ENCODE measurements around the gene UXS1.

Gene UXS1

DNA sequence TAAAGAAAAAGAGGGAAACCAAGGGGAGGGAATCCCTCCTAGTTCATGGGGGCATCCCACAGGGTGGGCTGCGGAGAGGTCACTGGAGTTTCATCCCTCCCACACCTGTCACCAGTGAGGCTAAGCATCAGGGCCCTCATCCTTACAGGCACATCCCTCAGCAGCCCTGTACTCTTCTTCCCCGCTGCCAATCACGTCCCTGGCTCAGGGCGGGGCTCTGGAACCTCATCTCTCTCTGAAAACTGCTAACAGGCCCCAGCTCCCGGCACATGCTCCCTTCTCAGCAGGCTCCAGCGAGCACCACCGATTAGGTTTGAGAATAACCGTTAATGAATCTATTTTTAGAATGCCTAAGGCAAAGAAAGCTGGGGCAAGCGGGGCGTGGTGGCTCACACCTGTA is 13.0 kb downstream of the UXS1 start:
- FAIRE-seq, result no peak
- DNase-seq (ENCODE audit: insufficient read length, low spot score), result no peak
- TF ChIP-seq POLR2A (IDR thresholded peaks at IDR 0.05; ENCODE audit: low read depth, low read length), result no peak

DNA sequence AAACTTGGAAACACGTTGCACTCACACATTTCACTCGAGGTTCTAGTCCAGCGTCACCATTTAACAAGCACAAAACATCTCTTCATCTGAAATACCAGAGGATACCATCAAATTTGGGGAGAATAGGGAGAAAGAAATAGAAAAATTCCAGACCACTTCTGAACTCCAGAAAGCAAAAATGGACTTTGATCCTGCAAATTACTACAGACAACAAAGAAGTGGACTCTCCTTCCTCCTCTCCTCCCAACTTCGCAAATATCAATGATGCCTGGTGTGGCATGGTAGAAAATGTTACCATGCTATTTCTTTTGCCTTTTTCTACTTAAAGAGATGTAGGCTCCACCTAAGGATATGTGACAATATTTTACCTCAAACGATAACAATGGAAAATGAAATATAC is 13.5 kb downstream of the UXS1 start:
- TF ChIP-seq POLR2A (IDR thresholded peaks at IDR 0.05; ENCODE audit: low read depth, low read length), result no peak
- DNase-seq (ENCODE audit: insufficient read length, low spot score) (no peak), FAIRE-seq (no peak)

DNA sequence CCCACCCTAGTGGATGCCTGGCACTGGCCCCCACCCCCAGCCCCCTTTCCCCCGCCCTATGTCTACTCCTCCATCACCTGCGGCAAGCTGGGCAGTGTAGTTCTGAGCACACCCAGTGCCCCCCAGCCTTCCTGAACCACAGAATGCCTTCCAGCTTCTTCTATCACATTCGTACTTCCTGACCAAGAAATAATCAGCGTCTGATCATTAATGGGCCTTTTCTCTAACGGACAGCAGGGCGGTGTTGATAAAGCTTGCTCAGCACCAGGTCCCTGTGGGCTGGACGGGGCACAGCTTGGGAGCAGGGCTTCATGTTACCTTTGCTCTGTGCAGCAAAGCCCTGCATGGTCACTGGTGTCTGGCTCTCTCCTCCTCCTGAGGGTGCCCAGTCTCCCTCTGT is 15.4 kb downstream of the UXS1 start:
- no peak for TF ChIP-seq POLR2A (IDR thresholded peaks at IDR 0.05; ENCODE audit: low read depth, low read length)
- no peak for DNase-seq (ENCODE audit: insufficient read length, low spot score)
- no peak for FAIRE-seq

DNA sequence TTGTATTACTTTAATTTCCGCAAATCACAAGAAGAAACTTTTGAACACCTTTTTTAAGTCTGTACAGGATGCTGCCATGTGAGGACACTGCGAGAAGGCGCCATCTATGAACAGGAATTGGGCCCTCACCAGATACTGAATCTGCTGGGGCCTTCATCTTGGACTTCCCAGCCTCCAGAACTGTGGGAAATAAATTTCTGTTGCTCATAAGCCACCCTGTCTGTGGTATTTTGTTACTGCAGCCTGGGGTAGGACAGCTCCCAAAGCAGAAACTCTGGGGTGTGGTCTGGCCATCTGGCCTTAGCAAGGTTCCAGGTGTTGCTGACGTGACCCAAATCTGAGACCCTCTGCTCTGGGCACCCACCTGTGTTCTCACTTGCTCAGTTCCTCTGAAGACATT is 16.5 kb downstream of the UXS1 start:
- DNase-seq (ENCODE audit: insufficient read length, low spot score), result no peak
- FAIRE-seq, result no peak
- no peak for TF ChIP-seq POLR2A (IDR thresholded peaks at IDR 0.05; ENCODE audit: low read depth, low read length)

DNA sequence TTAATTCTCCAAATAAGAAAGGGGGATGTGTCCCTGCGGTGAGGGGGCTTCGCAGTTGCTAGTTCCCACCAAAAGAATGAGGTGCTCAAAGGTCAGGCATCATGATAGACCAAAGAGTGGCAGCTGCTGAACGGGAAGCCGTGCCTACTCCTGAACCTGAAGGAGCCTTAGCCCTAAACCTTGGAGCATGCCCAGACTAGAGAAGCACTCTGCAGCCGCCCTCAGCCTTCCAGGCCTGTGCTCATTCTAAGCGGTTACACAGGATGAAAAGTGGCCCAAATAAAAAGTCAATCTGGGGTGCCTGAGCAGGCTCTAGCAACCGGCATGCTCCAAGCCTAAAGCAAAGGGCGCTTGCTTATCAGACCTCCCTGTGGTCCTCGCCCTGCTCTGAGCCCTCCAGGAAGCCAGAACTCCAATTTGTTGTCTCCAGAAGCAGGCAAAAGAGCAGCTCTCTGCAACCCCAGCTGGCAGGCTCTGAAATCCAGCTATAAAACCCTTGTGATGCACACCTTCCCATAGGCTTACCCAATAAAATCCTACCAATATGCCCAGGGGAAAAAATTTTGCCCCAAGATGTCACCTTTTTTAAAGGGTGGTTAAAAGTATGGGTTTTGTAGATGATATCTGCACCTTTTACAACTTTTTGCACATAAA is 17.5 kb downstream of the UXS1 start:
- no peak for FAIRE-seq
- no peak for TF ChIP-seq POLR2A (IDR thresholded peaks at IDR 0.05; ENCODE audit: low read depth, low read length)
- no peak for DNase-seq (ENCODE audit: insufficient read length, low spot score)

DNA sequence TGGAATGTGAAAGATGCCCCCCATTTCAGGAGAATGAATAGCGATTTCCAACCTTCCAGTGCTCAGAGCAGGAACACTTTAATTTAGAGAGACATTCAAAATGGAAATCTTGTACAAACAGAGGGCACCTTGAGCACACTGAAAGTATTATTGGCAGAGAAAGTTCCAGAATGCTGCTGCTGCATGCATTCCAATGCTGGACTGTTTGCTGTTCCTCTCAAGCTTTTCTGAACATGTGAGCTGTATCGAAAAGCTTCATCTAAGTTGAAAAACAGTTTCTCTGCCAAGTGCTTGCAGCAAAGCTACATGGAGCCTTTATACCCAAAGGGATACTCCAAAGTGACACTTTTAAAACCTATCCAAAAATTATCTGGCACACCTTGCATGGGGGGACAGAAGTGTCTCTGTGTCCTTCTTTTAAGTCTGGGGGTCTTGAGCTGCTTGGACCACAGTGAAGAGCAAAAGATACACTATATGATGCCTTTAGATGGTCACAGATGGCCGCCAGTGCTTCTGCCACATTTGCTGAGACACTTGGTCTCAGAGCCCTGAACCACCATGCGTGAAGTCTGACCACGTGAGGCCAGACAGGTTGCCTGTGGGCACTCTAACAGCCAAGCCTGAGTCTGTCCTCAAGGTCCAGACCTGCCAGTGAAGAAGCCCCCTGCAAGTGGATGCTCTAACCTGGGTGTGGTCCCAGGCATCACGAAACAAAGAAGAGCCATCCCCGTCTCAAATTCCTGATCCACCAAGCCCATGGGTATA is 18.8 kb downstream of the UXS1 start:
- FAIRE-seq (no peak), DNase-seq (ENCODE audit: insufficient read length, low spot score) (no peak)
- TF ChIP-seq POLR2A (IDR thresholded peaks at IDR 0.05; ENCODE audit: low read depth, low read length), result no peak

DNA sequence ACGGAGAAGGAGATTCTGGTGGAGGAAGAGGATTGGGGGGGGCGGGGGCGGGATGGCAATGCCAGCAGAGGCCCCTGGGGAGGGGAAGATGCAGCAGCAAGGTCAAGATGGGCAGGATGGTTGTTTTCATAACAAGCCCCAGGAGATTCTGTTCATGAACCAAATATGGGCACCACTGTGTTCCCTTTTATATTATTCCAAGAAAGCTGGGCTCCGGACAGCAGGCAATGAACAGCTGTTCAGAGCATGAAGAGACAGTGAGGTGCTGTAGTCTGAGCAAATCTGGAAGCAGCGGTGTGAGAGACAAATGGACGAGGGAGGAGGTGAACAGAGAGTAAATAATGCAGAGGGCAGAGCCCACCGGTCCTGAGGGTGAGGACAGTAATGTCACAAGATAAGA is 20.0 kb downstream of the UXS1 start:
- DNase-seq (ENCODE audit: insufficient read length, low spot score) (no peak), FAIRE-seq (no peak)
- TF ChIP-seq POLR2A (IDR thresholded peaks at IDR 0.05; ENCODE audit: low read depth, low read length), result no peak

DNA sequence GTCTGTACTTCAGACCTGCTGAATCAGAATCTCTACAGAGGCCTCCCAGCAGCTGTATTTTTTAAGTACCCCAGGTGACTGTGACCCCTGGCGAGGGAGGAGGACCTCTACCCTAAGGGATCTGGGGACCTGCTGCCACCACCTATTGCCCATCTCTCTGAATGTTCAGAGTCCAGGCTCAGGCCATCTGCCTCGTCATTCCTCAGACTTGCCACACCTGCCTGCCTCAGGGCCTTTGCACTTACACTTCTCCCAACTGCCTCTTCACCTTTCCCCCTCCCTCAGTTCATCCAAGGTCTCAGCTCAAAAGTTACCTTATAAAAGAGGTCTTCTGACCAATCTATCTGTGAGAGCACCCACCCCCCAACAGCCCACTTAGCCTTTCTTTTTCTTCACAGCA is 21.5 kb downstream of the UXS1 start:
- DNase-seq (ENCODE audit: insufficient read length, low spot score), result no peak
- FAIRE-seq, result no peak
- TF ChIP-seq POLR2A (IDR thresholded peaks at IDR 0.05; ENCODE audit: low read depth, low read length), result no peak

DNA sequence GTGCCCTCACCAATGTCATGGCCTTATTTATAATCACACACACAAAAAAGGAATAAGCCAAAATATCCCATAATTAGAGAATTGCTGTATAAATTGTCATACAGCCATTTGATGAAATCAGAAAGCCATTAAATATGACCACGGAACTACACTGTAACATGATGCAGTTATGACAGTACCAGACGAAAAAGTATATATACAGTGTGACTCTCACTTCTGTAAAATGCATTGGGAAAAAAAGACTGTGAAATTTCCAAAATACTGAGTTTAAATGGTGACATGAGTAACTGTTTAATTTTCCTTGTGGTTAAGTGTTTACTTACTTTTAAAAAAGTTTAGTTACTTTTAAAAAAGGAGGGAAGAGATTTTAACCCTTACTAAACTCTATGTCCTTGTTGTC is 25.4 kb downstream of the UXS1 start:
- TF ChIP-seq POLR2A (IDR thresholded peaks at IDR 0.05; ENCODE audit: low read depth, low read length), result no peak
- DNase-seq (ENCODE audit: insufficient read length, low spot score) (no peak), FAIRE-seq (no peak)

DNA sequence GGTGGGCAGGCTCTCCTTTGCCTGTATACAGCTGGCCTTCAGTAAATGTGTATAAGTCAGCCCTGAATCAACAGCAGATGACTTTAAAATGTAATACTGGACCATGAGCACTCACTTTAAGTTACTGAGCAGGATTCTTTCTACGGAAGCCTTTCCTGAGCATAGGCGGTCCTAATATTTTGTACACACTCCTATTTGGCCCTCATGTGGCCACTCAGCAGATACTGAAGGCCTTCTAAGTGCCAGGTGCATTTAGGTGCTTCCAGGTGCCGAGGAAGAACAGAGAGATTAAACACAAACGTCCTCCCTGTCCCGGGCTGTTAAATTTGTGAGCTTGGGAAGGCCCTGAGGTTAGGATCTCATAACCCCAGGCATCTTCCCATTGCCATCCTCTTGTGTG is 27.0 kb downstream of the UXS1 start:
- no peak for FAIRE-seq
- TF ChIP-seq POLR2A (IDR thresholded peaks at IDR 0.05; ENCODE audit: low read depth, low read length), result no peak
- DNase-seq (ENCODE audit: insufficient read length, low spot score), result no peak

DNA sequence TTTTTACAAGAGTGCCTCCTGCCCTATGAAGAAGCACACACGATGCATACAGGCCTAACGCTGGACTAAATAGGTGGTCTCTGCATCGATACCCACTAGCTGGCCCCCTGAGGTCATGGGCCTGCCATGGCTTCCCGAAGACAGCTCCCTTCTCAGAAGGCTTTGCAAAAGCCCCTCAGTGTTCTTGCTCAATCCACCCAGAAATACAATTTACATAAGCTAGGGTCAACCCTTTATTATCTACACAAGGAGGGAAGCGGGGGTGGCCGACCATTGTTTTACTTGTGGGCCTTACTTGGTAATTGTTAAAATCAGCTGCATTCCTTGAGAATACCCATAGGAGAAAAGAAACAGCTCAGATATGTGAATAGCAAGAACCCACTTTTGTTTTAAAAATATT is 28.5 kb downstream of the UXS1 start:
- DNase-seq (ENCODE audit: insufficient read length, low spot score) (no peak), FAIRE-seq (no peak)
- TF ChIP-seq POLR2A (IDR thresholded peaks at IDR 0.05; ENCODE audit: low read depth, low read length), result no peak

DNA sequence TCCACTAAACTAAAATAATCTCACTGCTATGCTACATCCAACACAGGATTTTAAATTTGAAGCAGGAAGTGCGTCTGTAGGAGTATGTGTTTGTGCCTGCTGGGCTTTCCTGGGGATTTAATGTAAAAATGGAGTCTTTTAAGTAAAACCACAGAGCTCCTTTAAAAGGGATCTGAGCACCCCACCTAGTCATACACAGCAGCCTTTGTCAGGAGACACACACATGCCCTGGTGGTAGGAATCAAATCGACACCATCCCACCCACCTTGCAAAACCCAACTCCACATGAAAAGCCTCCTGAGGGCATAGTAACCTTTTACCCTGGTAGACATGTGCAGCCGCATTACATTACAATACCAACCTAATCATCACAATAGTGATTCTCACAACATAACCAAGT is 29.1 kb downstream of the UXS1 start:
- no peak for FAIRE-seq
- no peak for TF ChIP-seq POLR2A (IDR thresholded peaks at IDR 0.05; ENCODE audit: low read depth, low read length)
- DNase-seq (ENCODE audit: insufficient read length, low spot score), result no peak

DNA sequence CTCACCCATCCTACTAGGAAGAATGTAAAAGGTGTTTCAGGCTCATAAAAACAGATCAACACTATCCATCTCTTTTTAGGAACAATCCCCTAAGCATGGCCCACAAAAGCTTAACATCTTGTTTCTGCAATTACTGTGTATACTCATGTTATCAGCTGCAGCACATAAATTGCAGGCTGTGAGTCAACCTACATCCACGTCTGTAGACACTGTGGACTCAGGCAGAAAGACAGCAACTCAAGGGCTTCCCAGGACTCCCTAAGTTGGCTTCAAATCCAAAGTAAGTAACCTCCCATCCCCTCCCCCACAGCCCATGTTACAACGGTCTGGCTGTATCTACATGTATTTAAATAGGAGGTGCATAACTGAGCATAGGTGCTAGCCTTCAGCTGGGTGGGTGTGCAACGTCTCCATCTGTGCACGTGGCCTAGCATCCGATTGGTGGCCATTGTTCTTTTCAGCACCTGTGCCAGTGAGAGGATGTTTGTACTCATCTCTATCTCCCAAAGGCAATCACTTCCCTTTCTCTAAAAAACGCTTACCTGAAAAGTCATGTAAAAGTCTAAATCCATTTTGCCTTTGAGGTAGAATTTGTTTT is 30.1 kb downstream of the UXS1 start:
- no peak for TF ChIP-seq POLR2A (IDR thresholded peaks at IDR 0.05; ENCODE audit: low read depth, low read length)
- FAIRE-seq (no peak), DNase-seq (ENCODE audit: insufficient read length, low spot score) (no peak)

DNA sequence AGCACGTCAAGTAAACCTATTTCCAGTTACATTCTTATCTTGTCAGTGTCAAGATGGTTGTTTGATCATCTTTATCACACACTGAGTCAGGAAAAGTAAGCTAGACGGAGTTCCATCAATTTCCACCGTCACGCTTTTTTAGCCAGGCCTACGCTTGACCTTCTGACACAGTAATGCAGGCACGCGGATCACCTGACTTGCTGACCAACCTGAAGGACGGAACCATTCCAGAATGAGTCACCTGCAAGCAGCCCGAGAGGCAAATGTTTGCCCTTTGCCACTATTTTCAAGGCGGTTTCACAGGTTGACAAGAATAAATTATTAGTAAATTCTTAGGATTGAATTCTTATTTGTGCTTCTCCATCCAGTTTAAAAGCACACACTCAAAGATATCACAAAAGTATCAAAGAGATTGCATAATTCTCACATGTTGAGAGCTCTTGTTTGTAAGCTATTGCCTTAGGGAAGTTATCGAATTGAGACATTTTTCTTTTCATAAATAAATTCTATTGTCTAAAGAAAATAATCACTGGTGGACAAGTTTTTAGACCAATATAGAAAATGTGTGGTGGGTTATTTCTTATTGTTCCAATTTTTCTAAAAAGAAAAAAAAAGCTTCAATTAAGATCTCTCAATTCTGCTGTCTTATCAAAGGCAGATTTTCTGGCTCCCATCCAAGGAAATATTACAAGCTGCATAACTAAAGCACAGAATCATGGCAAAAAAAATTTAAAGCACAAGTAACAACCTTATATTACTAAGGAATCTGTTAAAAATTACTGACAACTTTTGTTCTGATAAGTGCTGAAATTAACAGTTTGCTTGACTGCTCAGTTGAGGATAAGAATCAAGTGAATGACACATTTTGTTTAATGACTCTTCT is 31.9 kb downstream of the UXS1 start:
- no peak for FAIRE-seq
- DNase-seq (ENCODE audit: insufficient read length, low spot score), result no peak
- no peak for TF ChIP-seq POLR2A (IDR thresholded peaks at IDR 0.05; ENCODE audit: low read depth, low read length)

Data from H54 (cell line).